H7 (cell line): ENCODE measurements around the gene FCMR. TPM values are rescaled to one million over a fixed set of nuclear protein-coding genes. Genes with fewer than 3 reads are reported as not detected.

Experiments
- DNase-seq: peaks from one replicate; pipeline ENCODE4 v3.0.0; 2012
- H3K27me3 ChIP-seq: 2 replicates; pipeline ENCODE4 v1.6.0; 2011; ENCODE audit warnings: mild to moderate bottlenecking, low read length; ENCODE audit not compliant: control insufficient read depth, insufficient read depth
- H3K36me3 ChIP-seq: replicated peaks from 2 replicates; pipeline ENCODE4 v1.5.1; 2011; ENCODE audit warnings: low read length; ENCODE audit not compliant: control insufficient read depth, insufficient read depth
- H3K4me3 ChIP-seq: 2 replicates; pipeline ENCODE4 v1.5.1; 2011; ENCODE audit warnings: low read depth, mild to moderate bottlenecking, control low read depth, low read length, moderate library complexity; ENCODE audit not compliant: insufficient read depth
- total RNA-seq: library from RNA; depleted of rRNA; stranded (reverse); fragments of >200 nt; shearing (Covaris generic); gene quantifications from 2 replicates; pipeline ENCODE4 v1.2.3, GENCODE V29; 2014; rRNA removed

Gene FCMR
- not detected in 2 replicates for total RNA-seq

DNA sequence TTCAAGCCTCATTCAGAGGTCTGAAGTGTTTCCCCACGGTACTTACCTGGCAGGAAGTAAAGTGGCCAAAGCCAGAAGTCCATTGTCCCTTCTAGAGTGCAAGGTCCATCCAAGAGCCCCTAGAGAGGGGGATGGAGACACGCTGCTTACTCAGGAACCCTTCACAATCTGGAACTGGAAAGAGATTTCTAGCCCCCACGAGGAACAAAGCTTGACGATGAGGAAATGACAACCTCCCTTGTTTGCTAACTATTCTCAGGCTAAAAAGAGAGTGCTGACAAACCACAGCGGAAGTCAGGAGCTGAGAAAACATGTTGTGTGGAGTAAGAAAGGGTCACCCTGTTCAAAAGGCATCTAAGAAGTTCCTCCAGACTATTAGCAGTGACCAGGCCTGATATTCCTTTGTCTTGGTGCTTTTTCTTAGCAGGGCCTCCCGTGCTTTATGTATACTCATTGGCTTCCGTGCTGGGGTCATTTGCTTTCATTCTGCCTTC lies at the start of gene FCMR:
Gene FCMR, minus strand, starts transcription at position 170 of the 494 bp plus-strand sequence. Its CDS starts 87 bp downstream, at position 83.
- Histone ChIP-seq H3K4me3 (no peak within 1 kb of the TSS), H3K27me3 (no peaks in the 10 kb centered on the region; the same call in 1 of the 2 replicates), H3K36me3 (no peaks in the 10 kb centered on the region)
- DNase-seq = no peak

DNA sequence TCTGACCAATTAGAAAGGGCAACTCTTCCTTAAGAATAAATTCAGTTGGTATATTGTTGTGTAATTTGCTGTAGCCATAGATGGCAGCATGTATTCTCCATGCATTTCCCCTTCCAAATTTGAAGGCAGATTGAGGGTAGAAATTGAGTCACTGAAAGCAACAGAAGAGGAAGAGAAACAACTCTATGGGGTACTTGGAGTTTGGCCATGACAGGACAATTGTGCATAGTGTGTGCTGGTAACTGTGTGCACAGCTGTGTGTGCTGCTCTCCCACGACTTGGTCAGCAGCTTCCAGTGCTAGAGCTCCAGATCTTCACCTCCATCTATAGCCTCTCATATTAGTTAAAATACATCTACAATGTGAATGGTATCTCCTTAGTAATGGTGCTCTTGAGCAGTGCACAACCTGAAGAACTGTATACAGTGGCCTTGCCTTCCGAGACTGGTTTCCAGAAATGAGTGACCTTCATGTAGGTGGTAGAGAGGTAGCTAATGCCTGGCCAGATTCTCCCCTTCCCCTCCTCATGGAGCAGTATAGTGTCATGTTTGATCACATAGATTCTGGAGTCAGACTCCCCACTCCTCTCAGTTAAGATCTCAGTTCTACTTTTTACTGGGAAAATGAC lies 49.4 kb upstream of the FCMR start:
- Histone ChIP-seq H3K4me3 (no peak overlapping the region), H3K36me3 (no peaks in the 10 kb centered on the region), H3K27me3 (no peaks in the 10 kb centered on the region)
- DNase-seq = no peak

DNA sequence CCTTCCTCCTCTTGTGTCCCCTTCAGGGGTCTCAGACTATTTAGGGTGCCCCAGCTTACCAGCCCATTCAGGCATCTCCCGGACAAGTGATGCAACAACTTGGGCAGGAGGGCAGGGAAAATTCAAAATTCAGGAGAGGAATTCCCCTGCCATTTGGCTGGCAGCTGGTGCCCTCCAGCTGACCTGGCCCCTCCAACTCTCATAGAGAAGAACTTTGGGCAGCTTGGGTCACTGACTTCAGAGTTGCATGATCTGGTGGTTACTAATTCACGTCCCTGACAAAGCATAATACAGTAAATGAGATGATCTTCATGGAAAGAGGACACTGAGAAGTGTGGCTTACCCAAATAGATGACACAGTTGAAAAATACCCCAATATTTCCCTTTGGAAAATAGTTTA lies 48.7 kb upstream of the FCMR start, which contains the start of gene FCAMR:
Gene FCAMR, minus strand, starts transcription at position 15 of the 400 bp plus-strand sequence. CDS start 335 bp downstream, outside the sequence.
- Histone ChIP-seq H3K36me3 (no peaks in the 10 kb centered on the region), H3K4me3 (no peak within 1 kb of the TSS), H3K27me3 (no peaks in the 10 kb centered on the region)
- DNase-seq = no peak

GRCh38 chr1:206969090-206969489 lies 47.3 kb upstream of the FCMR start:
- no peak for DNase-seq
- Histone ChIP-seq H3K4me3 (no peak overlapping the region), H3K27me3 (no peaks in the 10 kb centered on the region), H3K36me3 (no peaks in the 10 kb centered on the region)

DNA sequence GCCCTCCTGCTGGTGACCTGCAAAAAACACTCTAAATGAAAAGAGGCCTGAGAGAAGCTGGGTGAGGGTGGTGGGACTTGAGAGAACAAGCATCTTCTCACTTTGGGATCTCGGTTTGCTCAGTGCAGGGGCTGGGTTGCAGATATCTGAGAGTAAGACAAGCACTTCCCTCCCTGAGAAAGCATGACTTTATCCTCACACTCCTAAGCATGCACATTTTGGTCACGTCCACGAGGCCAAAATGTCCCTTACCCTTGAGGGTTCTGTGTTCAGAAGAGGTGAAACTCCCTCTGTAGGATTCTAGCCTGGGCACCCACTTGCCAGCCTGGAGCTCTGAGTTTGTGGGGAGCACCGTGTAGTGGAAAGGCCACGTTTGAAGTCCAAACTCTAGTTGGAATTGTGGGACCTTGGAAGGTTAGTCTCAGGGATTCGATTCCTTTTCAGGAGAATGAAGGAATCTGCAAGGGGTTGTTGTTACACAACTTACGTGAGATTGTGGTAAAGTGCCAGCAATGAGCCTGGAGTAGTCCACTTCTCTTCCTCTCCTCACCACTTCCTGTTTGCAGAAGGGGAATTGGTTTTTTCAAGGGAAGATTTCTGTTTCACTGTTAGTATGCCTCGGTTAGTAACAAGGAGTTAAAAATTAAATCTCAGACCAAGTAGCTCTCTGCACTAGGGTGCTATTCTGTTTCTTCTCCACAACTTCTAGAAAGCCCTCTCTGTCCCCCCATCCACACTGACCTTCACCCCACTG lies 45.5 kb upstream of the FCMR start:
- Histone ChIP-seq H3K27me3 (no peaks in the 10 kb centered on the region), H3K4me3 (no peak overlapping the region), H3K36me3 (no peaks in the 10 kb centered on the region)
- no peak for DNase-seq

- Histone ChIP-seq H3K4me3 (no peak overlapping the region), H3K27me3 (no peaks in the 10 kb centered on the region; the same call in 1 of the 2 replicates), H3K36me3 (no peaks in the 10 kb centered on the region)
- no peak for DNase-seq
These were observed 44.0 kb upstream of the FCMR start for GRCh38 chr1:206965781-206966180.

- no peak for DNase-seq
- H3K36me3 ChIP-seq = no peaks in the 10 kb centered on the region
- H3K27me3 ChIP-seq = no peaks in the 10 kb centered on the region; the same call in 1 of the 2 replicates
- H3K4me3 ChIP-seq = no peak overlapping the region
These were observed 42.0 kb upstream of the FCMR start for GRCh38 chr1:206963740-206964139.

GRCh38 chr1:206963119-206963712 lies 41.5 kb upstream of the FCMR start:
- H3K36me3 ChIP-seq = no peaks in the 10 kb centered on the region
- no peak overlapping the region for H3K4me3 ChIP-seq
- DNase-seq = no peak
- H3K27me3 ChIP-seq = no peaks in the 10 kb centered on the region; the same call in 1 of the 2 replicates

DNA sequence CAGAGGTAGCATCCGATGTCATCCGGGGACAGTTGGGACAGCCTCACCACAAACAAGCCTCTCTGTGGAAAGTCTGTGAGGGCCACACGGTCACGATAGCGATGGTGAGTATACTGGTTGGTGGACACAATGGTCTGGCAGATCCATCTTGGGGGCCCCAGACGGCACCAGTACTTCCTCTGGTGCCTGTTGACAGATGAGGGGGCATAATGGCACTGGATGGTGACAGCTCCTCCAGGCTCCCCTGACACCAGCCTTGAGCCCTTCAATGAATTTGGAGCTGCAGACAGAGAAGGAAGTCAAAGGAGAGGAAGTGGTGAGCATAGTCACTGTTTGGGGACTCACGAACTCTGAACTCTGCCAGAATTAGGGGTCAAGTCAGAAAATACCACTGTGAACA lies 40.5 kb upstream of the FCMR start:
- DNase-seq = no peak

DNA sequence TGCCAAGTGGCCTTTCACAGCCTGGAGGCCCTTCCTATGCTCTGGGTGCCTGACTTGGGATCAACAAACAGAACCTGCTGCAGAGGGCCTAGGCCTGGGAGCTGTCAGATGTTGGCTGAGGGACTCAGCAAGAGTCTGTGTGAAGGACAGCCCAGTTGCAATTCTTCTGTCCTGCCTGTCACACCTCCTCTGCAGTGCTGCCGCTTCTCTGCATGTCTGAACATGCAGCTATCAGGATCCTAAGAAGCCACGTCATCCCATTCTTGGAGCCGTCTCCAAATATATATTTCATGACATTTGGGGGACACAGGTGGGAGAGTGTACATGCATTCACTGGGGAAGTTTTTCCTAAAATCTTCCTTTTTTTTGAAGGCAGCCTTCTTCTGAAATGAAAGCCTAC lies 39.9 kb upstream of the FCMR start:
- Histone ChIP-seq H3K27me3 (no peaks in the 10 kb centered on the region; the same call in 1 of the 2 replicates), H3K4me3 (no peak overlapping the region)
- no peak for DNase-seq

More for the DNA sequence above, 40.5 kb upstream of the FCMR start:
- Histone ChIP-seq H3K4me3 (no peak overlapping the region), H3K27me3 (no peaks in the 10 kb centered on the region; the same call in 1 of the 2 replicates), H3K36me3 (no peaks in the 10 kb centered on the region)

GRCh38 chr1:206960676-206961386 lies 39.1 kb upstream of the FCMR start:
- Histone ChIP-seq H3K36me3 (no peaks in the 10 kb centered on the region), H3K27me3 (no peaks in the 10 kb centered on the region; the same call in 1 of the 2 replicates), H3K4me3 (no peak overlapping the region)
- DNase-seq = no peak

More for the DNA sequence above, 39.9 kb upstream of the FCMR start:
- no peaks in the 10 kb centered on the region for H3K36me3 ChIP-seq

DNA sequence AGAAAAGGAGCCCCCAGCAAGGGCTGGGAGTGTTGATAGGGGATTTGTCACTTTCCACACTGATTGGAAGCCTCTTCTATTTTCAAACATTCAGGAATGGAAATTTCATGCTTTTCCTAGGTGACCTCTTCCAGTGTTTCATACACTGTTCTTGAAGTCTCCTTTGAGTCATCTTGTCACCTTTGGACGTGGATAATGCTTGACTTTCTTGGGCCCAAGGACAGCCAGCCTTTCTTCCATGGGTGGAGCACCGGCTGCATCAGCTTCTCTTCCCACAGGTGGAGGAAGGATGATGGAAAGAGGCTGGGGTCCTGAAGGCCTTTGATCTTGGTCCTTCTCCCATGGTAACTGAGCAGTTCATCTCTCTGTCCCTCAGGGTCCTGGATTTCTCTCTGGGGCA lies 36.4 kb upstream of the FCMR start:
- no peaks in the 10 kb centered on the region for H3K36me3 ChIP-seq
- no peak overlapping the region for H3K4me3 ChIP-seq
- H3K27me3 ChIP-seq = no peaks in the 10 kb centered on the region; the same call in 1 of the 2 replicates
- DNase-seq = no peak

- DNase-seq = peak; percentile 5
- no peak overlapping the region for H3K4me3 ChIP-seq
- H3K27me3 ChIP-seq = no peaks in the 10 kb centered on the region; the same call in 1 of the 2 replicates
- H3K36me3 ChIP-seq = no peaks in the 10 kb centered on the region
These were observed 35.9 kb upstream of the FCMR start for GRCh38 chr1:206957639-206958038.
